Endothelial cell of umbilical vein (primary cell): Measurements from ENCODE around the gene SLC6A6. TPM values are rescaled to one million over a fixed set of nuclear protein-coding genes. Genes with fewer than 3 reads are reported as not detected.

Experiments used
- BruUV-seq: library from RNA; stranded (reverse); fragments of 400-500 nt; replicated peaks from 2 replicates; lab custom pipeline; 2021; lab: Mats Ljungman, UMichigan
- CTCF ChIA-PET: fragments of 300-600, 350-600 bp; sonication (Branson Sonifier 250); formaldehyde crosslinking; loops from one replicate; lab custom pipeline; 2021; ENCODE audit warnings: antibody characterized with exemption, inconsistent platforms; lab: Charles Lee
- POLR2A ChIA-PET: fragments of 300-600, 350-600 bp; sonication (Branson Sonifier 250); formaldehyde crosslinking; loops from one replicate; lab custom pipeline; 2021; ENCODE audit warnings: antibody characterized with exemption, inconsistent platforms; lab: Charles Lee
- DNase-seq: peaks from one replicate; pipeline ENCODE4 v3.0.0-alpha.2; 2011; ENCODE audit warnings: low read depth, low spot score
- FAIRE-seq: peaks from 2 replicates; lab custom pipeline; 2011; peaks lifted over from hg19 to GRCh38; lab: Jason Lieb, UNC
- H2AFZ ChIP-seq: 2 replicates; pipeline ENCODE4 v1.6.0; 2012; ENCODE audit warnings: low read depth, low read length, control low read depth, inconsistent platforms
- H3K27ac ChIP-seq: 2 replicates; pipeline ENCODE4 v1.5.1; 2011; ENCODE audit warnings: low read depth, mild to moderate bottlenecking, control low read depth, low read length, moderate library complexity; ENCODE audit not compliant: insufficient read depth
- H3K27me3 ChIP-seq, 2 experiments: 2 replicates each; pipeline versions ENCODE4 v1.6.0 to v1.6.1; 2011; ENCODE audit warnings: low read length in 2 of 2, mixed read lengths in 1 of 2; ENCODE audit not compliant: control insufficient read depth in 2 of 2, insufficient read depth in 2 of 2
- H3K36me3 ChIP-seq, 2 experiments: 2 replicates in 1 of 2; 3 replicates in 1 of 2; pipeline ENCODE4 v1.5.1; 2011; ENCODE audit warnings: low read length in 2 of 2, mild to moderate bottlenecking in 1 of 2, moderate library complexity in 1 of 2; ENCODE audit not compliant: control insufficient read depth in 2 of 2, insufficient read depth in 2 of 2; ENCODE audit errors: extremely low read depth in 1 of 2
- H3K4me1 ChIP-seq: 3 replicates; pipeline ENCODE4 v1.5.1; 2011; ENCODE audit warnings: mild to moderate bottlenecking, low read length; ENCODE audit not compliant: control insufficient read depth, insufficient read depth; ENCODE audit errors: extremely low read depth
- H3K4me2 ChIP-seq: 2 replicates; pipeline ENCODE4 v1.6.1; 2011; ENCODE audit warnings: low read length, control low read depth, mixed read lengths; ENCODE audit not compliant: insufficient read depth
- H3K4me3 ChIP-seq, 3 experiments: fragments of 200-600 bp in 1 of 3; sonication (generic), shearing (Covaris generic) in 1 of 3; replicated peaks in 1 of 3; 2 replicates each; pipeline ENCODE4 v1.5.1; 2011 to 2016; ENCODE audit warnings: control low read depth in 3 of 3, low read length in 3 of 3, mild to moderate bottlenecking in 2 of 3, inconsistent platforms in 1 of 3, low read depth in 1 of 3, moderate library complexity in 1 of 3; ENCODE audit not compliant: insufficient read depth in 1 of 3
- H3K79me2 ChIP-seq: 2 replicates; pipeline ENCODE4 v1.6.0; 2012; ENCODE audit warnings: low read length, inconsistent platforms; ENCODE audit not compliant: control insufficient read depth, insufficient read depth
- H3K9ac ChIP-seq: replicated peaks from 2 replicates; pipeline ENCODE3; 2011; ENCODE audit warnings: low read length, control low read depth; ENCODE audit not compliant: insufficient read depth; ENCODE audit errors: extremely low read depth
- H3K9me1 ChIP-seq: replicated peaks from 3 replicates; pipeline ENCODE4 v1.6.0; 2011; ENCODE audit warnings: mild to moderate bottlenecking, low read length; ENCODE audit not compliant: control insufficient read depth, insufficient read depth; ENCODE audit errors: extremely low read depth
- H3K9me3 ChIP-seq: replicated peaks from 2 replicates; pipeline ENCODE4 v1.5.1; 2012; ENCODE audit warnings: low read length, inconsistent platforms; ENCODE audit not compliant: control insufficient read depth, insufficient read depth
- H4K20me1 ChIP-seq: replicated peaks from 2 replicates; pipeline ENCODE3; 2011; ENCODE audit warnings: mild to moderate bottlenecking, low read length; ENCODE audit not compliant: control insufficient read depth, insufficient read depth; ENCODE audit errors: extremely low read depth
- EZH2 ChIP-seq: IDR thresholded peaks from 2 replicates; pipeline ENCODE4 v1.6.1; 2012; ENCODE audit warnings: borderline replicate concordance, low read depth, mild to moderate bottlenecking, moderate library complexity, low read length, inconsistent platforms; ENCODE audit not compliant: severe bottlenecking
- FOS ChIP-seq: IDR thresholded peaks from 2 replicates; pipeline ENCODE4 v1.6.1; 2011; ENCODE audit warnings: mild to moderate bottlenecking, low read length, moderate library complexity, borderline replicate concordance; ENCODE audit not compliant: insufficient read depth
- GATA2 ChIP-seq: IDR thresholded peaks from 2 replicates; pipeline ENCODE4 v1.7.0; 2011; ENCODE audit warnings: low read depth, mild to moderate bottlenecking, moderate library complexity, mixed read lengths, low read length; ENCODE audit not compliant: insufficient read length, insufficient read depth
- JUN ChIP-seq: IDR thresholded peaks from 2 replicates; pipeline ENCODE4 v1.6.1; 2011; ENCODE audit warnings: borderline replicate concordance, low read depth; ENCODE audit not compliant: insufficient read length, insufficient read depth
- MYC ChIP-seq: IDR thresholded peaks from one replicate; pipeline ENCODE4 v1.6.1; 2011; ENCODE audit warnings: mild to moderate bottlenecking, low read depth, low read length
- POLR2A ChIP-seq: IDR thresholded peaks from 2 replicates; pipeline ENCODE4 v1.6.1; 2012; ENCODE audit warnings: low read depth, mild to moderate bottlenecking, control low read depth, low read length
- POLR2AphosphoS5 ChIP-seq: IDR thresholded peaks from 2 replicates; pipeline ENCODE4 v1.6.1; 2012; ENCODE audit warnings: low read depth, mild to moderate bottlenecking, control low read depth, low read length, moderate library complexity; ENCODE audit not compliant: insufficient read depth
- dilution Hi-C: fragments of 300-500 bp; cut with MboI; formaldehyde crosslinking; loops from one replicate; pipeline ENCODE4 v1.15.0; 2019; ENCODE audit warnings: low sequenced_read_pairs; ENCODE audit not compliant: extremely low pct_ligation_motif_present
- intact Hi-C: fragments of 100-400 bp; cut with micrococcal nuclease; formaldehyde crosslinking; loops from one replicate; pipeline ENCODE4 v1.10.0; 2022
- polyA plus RNA-seq, 4 experiments: library from polyadenylated mRNA; depleted of rRNA in 3 of 4; stranded (reverse) in 3 of 4; unstranded in 1 of 4; fragments of >200 nt; gene quantifications; 2 replicates each; pipeline versions ENCODE4 v1.2.1 to v1.2.3, GENCODE V29; 2011 to 2012; ENCODE audit warnings: missing spikeins in 1 of 4
- total RNA-seq: library from RNA; stranded (reverse); gene quantifications from 2 replicates; pipeline ENCODE4 v1.2.3, GENCODE V29; 2021
- TF ChIP-seq, protein P1 (sequence below): IDR thresholded peaks from 2 replicates; pipeline ENCODE4 v1.6.1; 2011; ENCODE audit not compliant: insufficient read depth, insufficient read length
- TF ChIP-seq, protein P2 (sequence below), 2 donors: IDR thresholded peaks; 1 replicate in 1 of 2; 2 replicates in 1 of 2; pipeline ENCODE4 v1.5.1; 2011; ENCODE audit warnings: low read length in 2 of 2, mild to moderate bottlenecking in 2 of 2, moderate library complexity in 2 of 2, control low read depth in 1 of 2, inconsistent platforms in 1 of 2, low read depth in 1 of 2; ENCODE audit not compliant: insufficient read depth in 1 of 2; ENCODE audit errors: extremely low read depth in 1 of 2

SLC6A6 gene
- total and polyA plus RNA-seq, 2 donors (not counting 3 experiments of a cell fraction or from before 2014, with no cell fraction given) = 25.7 to 38.0 TPM

DNA sequence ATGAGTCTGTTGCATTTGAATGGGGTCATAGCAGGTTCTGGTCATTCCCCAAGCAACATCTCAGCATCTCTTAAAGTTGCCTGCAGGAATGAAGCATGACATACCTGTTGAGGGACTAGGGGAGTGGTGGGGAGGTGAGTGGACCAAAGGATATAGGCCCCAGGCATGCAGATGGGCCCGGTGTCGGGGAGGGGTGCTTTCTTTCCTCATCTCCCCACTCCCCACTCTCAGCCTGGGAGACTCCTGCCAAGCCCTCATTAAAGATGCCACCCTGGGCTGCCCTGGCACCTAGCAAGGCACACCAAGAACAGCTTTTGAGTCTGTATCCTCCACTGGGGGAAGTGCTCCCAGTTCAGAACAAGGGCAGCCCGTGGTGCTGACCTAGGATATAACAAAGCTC is 83.6 kb downstream of the SLC6A6 start:
- TF ChIP-seq EZH2 = no peak
- TF ChIP-seq, protein P1, sequence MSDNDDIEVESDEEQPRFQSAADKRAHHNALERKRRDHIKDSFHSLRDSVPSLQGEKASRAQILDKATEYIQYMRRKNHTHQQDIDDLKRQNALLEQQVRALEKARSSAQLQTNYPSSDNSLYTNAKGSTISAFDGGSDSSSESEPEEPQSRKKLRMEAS = no peak
- TF ChIP-seq POLR2A = no peak
- no peak for TF ChIP-seq FOS
- no peak for TF ChIP-seq GATA2
- TF ChIP-seq POLR2AphosphoS5 = no peak
- TF ChIP-seq, protein P2, sequence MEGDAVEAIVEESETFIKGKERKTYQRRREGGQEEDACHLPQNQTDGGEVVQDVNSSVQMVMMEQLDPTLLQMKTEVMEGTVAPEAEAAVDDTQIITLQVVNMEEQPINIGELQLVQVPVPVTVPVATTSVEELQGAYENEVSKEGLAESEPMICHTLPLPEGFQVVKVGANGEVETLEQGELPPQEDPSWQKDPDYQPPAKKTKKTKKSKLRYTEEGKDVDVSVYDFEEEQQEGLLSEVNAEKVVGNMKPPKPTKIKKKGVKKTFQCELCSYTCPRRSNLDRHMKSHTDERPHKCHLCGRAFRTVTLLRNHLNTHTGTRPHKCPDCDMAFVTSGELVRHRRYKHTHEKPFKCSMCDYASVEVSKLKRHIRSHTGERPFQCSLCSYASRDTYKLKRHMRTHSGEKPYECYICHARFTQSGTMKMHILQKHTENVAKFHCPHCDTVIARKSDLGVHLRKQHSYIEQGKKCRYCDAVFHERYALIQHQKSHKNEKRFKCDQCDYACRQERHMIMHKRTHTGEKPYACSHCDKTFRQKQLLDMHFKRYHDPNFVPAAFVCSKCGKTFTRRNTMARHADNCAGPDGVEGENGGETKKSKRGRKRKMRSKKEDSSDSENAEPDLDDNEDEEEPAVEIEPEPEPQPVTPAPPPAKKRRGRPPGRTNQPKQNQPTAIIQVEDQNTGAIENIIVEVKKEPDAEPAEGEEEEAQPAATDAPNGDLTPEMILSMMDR (IDR thresholded peaks at IDR 0.05; ENCODE audit: extremely low read depth in 1 of 2, insufficient read depth in 1 of 2, low read depth in 1 of 2, low read length in 2 of 2) = no peak
- TF ChIP-seq JUN = no peak
- TF ChIP-seq MYC = no peak
- dilution Hi-C loops (no loop called here), intact Hi-C loops (no loop called here)
- ChIA-PET CTCF (interaction anchor here (0.7 to 1.7 kb wide), 4 partner anchors 23 to 590 kb away, joined by 3 to 6 read pairs (median 4); no protein-coding TSS in a partner anchor), POLR2A (no interaction called here)
- Histone ChIP-seq H3K9me3 (no peaks in the 10 kb centered on the region), H4K20me1 (no peaks in the 10 kb centered on the region), H3K27me3 (no peaks in the 10 kb centered on the region), H3K9me1 (no peaks in the 10 kb centered on the region), H2AFZ (no peak overlapping the region), H3K4me1 (peaks cover 12% of the 10 kb centered on the region), H3K4me2 (no peak overlapping the region), H3K79me2 (no peaks in the 10 kb centered on the region), H3K9ac (no peak overlapping the region), H3K27ac (no peak overlapping the region), H3K4me3 (no peak overlapping the region), H3K36me3 (peaks cover 3 to 5% of the 10 kb centered on the region in 2 experiments)
- FAIRE-seq (no peak), DNase-seq (no peak)
- BruUV-seq = no TSS peak
